Effector CD4-positive, alpha-beta T cell (primary cell): ENCODE measurements around the gene FGF4.
"Not testable (repeated sequence)": the region's sequence is repeated elsewhere in the genome, so short reads cannot be mapped to it uniquely, and the experiment has no call there.

ENCODE experiments used
- DNase-seq: peaks from one replicate; pipeline ENCODE4 v3.0.0-alpha.2; 2020

FGF4 gene

DNA sequence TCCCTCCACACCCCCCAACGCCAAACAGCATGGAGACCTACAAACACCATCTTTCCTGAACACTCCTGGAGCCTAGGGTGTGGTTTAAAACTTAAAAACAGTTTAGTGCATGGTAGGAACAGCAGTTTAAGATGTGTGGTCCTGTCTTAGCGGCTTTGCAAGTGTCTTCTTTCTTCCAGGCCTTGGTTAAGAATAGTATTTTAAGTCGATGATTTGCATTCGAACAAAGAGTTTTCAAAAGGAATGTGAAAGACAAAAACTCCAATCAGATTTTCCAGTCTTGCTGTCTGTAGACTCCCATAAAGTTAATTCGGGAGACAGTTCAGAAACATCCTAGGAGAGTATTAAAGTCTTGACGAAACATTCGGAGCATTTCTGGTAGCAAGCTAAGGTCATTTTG, 3.7 kb downstream of the FGF4 start:
- no peak for DNase-seq

GRCh38 chr11:69770540-69770939, 4.6 kb downstream of the FGF4 start:
- DNase-seq, result no peak

DNA sequence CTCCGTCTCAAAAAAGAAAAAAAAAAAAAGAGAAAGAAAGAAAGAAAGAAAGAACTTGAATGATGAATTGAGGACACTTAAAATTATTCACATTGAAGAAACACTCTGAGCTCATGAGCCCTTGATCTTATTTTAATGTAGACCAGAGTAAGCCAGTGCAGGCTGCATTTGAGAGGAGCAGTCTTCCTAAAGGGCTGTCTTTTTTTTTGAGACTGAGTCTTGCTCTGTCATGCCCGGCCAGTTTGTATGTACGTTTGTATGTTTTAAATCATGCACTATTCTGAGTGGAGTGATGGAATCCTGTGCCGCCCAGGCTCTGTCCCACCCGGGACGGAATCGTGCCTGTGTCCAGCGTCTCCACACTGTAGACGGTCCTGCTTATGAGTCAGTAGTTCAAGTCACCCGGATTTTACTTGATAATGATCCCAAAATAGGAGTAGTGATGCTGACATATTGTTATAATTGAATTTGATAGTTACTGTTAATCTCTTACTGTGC, 9.6 kb downstream of the FGF4 start:
- DNase-seq, result no peak

DNA sequence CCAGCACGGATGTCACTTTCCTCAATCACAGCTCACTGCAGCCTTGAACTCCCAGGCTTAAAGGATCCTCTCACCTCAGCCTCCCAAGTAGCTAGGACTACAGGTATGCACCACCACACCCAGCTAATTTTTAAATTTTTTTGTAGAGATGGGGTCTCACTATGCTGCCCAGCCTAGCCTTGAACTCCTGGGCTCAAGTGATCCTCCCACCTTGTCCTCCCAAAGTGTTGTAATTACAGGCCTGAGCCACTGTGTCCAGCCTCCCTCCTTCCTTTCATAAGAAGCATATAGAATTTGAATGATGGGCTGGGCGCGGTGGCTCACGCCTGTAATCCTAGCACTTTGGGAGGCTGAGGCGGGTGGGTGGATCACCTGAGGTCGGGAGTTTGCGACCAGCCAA, 10.2 kb downstream of the FGF4 start:
- not testable (repeated sequence) for DNase-seq

GRCh38 chr11:69760319-69760718, 14.8 kb downstream of the FGF4 start:
- DNase-seq, result no peak

DNA sequence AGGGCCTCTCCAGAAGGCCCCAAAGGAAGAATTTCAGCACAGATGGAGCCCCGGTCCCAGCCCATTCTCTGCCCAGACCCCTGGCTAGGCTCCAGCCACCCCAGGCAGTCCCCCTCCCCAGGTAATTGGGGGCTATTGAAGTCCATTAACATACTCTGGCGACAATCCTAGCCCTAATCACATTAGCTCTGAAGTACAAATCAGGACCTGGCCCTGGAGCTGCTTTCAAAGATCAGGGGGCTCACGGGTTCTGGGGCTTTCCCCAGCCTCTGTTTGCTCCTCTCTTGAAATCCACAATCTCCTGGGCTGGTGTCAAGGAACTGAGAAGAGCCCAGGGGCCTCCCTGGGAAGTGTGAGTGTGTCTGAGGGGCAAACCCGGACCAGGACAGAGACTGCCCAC, 22.3 kb downstream of the FGF4 start:
- DNase-seq, result no peak

DNA sequence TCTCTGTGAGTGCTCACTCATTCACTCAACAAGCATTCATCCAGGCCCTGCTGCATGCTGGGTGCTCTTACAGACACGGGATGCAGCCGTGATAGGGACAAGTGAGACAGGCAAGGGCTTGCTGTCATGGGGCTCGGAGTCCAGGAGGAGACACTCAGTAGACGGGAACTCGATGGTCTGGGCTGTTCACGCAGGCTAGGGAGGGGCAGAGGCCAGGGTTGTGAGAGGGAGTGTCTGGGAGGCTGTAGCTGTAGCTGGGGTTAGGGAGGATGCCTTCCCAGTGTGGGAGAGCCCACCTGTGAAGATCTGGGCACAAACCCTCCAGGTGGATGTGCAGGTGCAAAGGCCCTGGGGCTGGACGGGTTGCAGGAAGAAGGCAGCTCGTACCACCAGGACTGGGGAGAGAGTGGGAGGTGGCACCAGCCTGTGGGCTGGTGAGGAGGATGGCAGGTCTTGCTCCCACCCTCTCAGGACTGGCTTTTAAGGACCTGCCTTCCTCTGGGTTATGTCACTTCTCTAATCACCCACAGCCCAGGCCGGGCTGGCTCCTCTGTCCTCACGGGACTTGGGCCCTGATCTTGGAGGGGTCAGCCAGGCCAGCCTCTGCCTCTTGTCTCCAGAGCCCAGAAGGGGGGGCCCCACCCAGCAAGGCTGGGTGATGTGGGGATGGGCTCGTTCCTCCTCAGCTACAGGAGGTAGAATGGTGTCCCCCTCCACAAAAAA, 24.1 kb downstream of the FGF4 start:
- DNase-seq, result no peak

GRCh38 chr11:69750108-69750850, 24.9 kb downstream of the FGF4 start:
- DNase-seq, result no peak

- no peak for DNase-seq
Measured at GRCh38 chr11:69748637-69749036, 26.5 kb downstream of the FGF4 start.

DNA sequence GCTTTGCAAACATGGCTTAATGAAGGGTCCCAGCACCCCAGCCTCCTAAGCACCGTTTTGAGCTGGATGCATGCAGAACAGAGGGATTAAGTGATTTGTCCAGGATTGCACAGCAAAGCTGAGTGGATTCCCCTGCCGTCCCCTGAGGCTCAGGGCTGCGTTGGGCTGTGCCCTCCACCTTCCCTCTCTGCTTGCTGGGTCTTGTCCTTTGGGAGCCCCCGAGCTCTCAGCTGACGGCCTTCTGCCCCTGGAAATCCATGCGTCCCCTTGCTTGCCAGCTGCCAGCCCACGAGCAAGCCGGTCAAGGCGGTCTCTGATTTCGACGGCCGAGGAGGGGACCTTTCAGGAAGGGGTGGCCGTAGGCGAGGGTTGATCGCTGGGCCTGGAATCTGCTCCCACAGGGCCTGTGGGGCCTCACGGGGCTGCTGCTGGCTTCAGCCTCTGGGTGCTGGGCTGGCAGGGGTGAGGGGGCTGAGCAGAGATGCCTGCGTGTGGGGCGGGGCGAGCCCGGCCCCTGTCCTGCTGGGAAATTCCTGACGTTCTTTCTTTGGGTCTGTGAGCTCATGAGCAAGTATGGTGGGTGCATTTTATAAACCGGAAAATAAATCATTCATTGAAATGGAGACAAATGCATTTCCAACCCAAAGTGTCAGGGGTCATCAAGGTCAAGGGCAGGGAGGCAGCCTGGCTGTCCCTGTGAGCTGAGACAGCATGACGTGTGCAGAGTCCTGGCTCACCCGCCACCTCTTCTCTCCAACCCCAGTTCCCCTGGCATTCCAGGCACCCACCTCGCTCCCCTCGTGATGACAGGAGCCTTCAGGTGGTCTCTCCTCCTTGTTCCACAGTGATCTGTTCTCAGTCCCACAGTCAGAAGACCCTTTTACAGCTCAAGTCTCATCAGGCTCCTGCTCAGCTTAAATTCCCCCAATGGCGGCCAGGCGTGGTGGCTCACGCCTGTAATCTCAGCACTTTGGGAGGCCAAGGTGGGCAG, 28.1 kb downstream of the FGF4 start:
- no peak for DNase-seq

GRCh38 chr11:69746140-69746539, 29.0 kb downstream of the FGF4 start:
- DNase-seq, result no peak

GRCh38 chr11:69745201-69745600, 29.9 kb downstream of the FGF4 start:
- no peak for DNase-seq

DNA sequence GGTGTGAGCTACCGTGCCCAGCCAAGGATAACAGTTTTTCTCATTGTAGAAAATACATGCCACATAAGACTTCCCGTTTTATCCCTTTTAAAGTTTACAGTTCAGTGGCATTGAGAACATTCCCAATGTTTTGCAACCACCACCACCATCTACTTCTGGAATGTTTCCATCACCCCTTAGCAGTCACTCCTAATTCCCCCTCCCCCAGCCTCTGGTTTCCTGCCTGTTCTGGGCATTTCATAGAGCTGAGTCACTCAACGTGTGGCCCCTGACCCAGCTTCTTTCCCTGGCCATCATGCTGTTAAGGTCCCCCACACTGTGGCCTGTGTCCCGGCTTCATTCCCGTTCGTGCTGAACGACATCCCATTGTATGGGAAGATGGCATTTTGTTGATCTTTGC, 30.7 kb downstream of the FGF4 start:
- no peak for DNase-seq

DNA sequence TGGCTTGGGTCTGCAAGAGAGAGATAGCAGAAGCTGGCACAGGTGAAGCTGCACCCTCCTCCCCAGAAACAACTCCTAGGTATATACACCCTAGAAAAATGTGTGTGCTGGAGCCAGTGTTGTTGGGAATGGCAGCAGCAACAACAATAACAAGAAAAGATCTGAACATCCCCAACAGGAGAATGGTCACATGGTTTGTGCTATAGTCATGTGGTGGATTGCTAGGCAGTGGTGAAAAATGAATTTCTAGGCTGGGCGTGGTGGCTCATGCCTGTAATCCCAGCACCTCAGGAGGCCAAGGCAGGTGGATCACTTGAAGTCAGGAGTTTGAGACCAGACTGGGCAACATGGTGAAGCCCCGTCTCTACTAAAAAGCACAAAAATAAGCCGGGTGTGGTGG, 40.3 kb downstream of the FGF4 start:
- DNase-seq, result no peak

- DNase-seq, result no peak
Measured at GRCh38 chr11:69734367-69734766, 40.8 kb downstream of the FGF4 start.

- no peak for DNase-seq
Measured at GRCh38 chr11:69732910-69733309, 42.2 kb downstream of the FGF4 start.

- no peak for DNase-seq
Measured at GRCh38 chr11:69731110-69731509, 44.0 kb downstream of the FGF4 start.

DNA sequence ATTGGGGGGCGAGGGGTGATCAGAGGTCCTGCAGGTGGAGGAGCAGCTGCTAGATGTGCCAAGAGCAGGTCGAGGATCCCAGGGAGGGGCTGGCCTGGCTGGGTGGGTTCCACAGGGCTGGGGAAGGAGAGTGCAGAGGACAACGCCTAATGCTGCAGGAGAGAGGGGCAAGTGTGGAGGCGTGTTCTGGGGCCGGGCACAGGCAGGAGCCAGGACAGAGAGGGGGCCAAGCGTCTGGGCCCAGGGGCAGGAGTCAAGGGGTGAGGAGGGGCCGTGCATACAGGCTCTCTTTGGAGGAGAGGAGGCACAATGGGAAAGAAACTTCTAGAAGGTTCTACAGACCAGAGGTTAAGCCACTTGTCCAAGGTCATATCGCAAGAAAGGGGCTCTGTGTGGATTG, 44.6 kb downstream of the FGF4 start:
- no peak for DNase-seq

GRCh38 chr11:69729252-69729651, 45.9 kb downstream of the FGF4 start:
- DNase-seq, result no peak

DNA sequence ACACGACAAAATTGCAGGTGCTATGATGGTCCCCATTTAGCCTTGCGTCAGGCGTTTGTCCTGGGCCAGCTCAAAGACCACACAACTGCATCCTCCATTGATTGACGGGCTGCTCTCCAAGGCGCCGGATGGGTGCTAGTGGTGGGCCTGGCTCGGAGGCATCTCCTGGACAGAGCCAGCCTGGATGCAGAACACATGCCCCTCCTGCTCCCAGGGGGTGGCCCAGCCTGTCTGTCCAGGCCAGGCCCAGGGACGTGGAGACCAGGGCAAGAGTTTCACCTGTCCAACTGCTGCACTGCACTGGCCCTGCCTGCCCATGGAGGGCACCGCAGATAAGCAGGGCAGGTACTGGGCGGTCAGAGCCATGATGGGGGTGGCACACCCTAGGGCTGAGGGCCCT, 47.9 kb downstream of the FGF4 start:
- DNase-seq, result no peak

DNA sequence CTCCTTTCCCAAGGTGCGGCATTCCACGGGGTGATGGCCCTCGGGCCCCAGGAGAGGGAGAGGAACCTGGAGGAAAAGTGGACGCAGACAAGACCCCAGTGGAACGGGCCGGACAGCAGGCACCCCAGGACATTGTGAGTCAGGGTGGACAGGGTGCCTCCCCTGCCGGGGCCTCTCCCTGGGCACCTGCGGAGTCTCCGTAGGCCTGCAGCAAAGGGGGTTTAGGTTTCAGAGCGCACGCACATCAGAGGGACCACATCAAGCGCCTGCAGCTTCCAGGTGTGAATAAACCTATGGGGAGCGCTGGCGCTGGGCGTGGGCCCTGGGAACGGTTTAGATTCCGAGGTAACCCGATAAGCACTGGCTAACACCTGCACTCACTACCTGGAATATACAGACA, 48.7 kb downstream of the FGF4 start:
- DNase-seq, result no peak

DNA sequence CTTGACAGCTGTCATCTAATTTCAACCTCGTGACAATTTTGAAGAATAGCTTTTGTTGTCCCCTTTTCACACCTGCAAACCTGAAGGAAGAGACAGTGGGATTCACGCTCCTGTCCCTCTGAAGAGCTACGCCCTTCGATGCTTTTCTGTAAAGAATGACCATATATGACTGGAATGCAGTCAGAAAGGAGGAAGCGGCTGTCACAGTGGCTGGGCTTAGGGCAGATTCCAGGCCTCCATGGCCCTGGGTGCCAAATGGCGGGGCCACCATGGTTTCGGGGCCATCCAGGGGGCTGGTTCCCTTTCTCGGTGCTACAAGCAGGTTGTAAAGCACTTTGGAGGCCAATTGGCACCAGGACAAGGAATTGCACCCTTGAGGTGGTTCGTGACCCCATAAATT, 49.1 kb downstream of the FGF4 start:
- DNase-seq, result no peak

- no peak for DNase-seq
Measured at GRCh38 chr11:69721745-69722144, 53.4 kb downstream of the FGF4 start.
